Measurements from ENCODE around the gene SLC20A1. TPM values are rescaled to one million over a fixed set of nuclear protein-coding genes. Genes with fewer than 3 reads are reported as not detected.
"Not testable (repeated sequence)": the region's sequence is repeated elsewhere in the genome, so short reads cannot be mapped to it uniquely, and the experiment has no call there.

SLC20A1 gene
- total RNA-seq, 1 experiment from 2014 or later = 48.3 TPM

DNA sequence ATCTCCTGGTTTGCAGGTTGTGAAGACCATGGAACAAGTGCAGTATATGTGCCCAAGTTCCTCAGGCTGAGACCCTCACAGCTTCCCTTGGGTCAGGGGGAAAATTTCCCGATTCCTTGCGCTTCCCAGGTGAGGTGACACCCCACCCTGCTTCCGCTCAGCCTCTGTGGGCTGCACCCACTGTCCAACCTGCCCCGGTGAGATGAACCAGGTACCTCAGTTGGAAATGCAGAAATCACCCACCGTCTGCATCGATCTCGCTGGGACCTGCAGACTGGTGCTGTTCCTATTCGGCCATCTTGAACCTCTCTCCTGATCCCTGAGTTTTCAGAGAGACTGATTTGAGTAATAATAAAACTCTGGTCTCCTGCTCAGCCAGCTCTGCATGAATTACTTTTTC, 30.7 kb upstream of the SLC20A1 start:
- no peak overlapping the region for H3K27ac ChIP-seq
- no peaks in the 10 kb centered on the region for H3K4me1 ChIP-seq (replicated peaks)
- peaks cover 6% of the 10 kb centered on the region; the same call in 1 of the 2 replicates for H3K27me3 ChIP-seq (replicated peaks)
- DNase-seq (ENCODE audit: low read depth in 1 of 2, low spot score in 2 of 2) = no peak
- no peaks in the 10 kb centered on the region for H3K9me3 ChIP-seq (replicated peaks)
- H3K36me3 ChIP-seq = no peaks in the 10 kb centered on the region
- no peak overlapping the region for H3K4me3 ChIP-seq

DNA sequence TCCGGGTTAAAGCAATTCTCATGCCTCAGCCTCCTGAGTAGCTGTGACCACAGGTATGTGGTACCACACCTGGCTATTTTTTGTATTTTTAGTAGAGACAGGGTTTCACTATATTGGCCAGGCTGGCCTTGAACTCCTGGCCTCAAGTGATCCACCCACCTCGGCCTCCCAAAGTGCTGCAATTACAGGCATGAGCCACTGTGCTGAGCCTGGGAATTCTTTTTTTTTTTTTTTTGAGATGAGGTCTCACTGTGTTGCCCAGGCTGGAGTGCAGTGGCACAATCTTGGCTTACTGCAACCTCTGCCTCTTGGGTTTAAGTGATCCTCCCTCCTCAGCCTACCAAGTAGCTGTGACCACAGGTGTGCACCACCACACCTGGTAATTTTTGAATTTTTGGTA, 29.9 kb upstream of the SLC20A1 start:
- H3K27ac ChIP-seq; H3K9me3 ChIP-seq (replicated peaks); H3K4me1 ChIP-seq (replicated peaks); H3K36me3 ChIP-seq; DNase-seq (ENCODE audit: low read depth in 1 of 2, low spot score in 2 of 2); H3K4me3 ChIP-seq; H3K27me3 ChIP-seq (replicated peaks): not testable (repeated sequence)

DNA sequence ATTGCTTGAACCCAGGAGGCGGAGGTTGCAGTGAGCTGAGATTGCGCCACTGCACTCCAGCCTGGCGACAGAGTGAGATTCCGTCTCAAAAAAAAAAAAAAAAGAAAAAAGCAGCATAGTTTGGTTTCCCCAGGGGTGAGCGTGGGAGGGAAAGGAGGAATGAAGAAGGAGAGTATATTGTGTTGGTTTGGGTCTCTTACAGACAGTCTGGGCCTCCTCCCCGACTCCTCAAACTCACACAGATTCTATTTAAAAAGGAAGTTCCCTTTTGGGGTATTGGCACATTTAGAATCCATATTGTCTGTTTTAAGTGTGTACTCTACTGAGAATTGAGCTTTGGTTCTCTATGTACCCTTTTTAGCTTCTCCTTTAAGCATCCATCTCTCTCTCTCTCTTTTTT, 27.4 kb upstream of the SLC20A1 start:
- Histone ChIP-seq H3K9me3 (replicated peaks) (no peaks in the 10 kb centered on the region), H3K27me3 (replicated peaks) (no peaks in the 10 kb centered on the region), H3K4me1 (replicated peaks) (peaks cover 5% of the 10 kb centered on the region; the same call in 1 of the 2 replicates), H3K36me3 (no peaks in the 10 kb centered on the region), H3K4me3 (no peak overlapping the region), H3K27ac (no peak overlapping the region)
- no peak for DNase-seq (ENCODE audit: low read depth in 1 of 2, low spot score in 2 of 2)

DNA sequence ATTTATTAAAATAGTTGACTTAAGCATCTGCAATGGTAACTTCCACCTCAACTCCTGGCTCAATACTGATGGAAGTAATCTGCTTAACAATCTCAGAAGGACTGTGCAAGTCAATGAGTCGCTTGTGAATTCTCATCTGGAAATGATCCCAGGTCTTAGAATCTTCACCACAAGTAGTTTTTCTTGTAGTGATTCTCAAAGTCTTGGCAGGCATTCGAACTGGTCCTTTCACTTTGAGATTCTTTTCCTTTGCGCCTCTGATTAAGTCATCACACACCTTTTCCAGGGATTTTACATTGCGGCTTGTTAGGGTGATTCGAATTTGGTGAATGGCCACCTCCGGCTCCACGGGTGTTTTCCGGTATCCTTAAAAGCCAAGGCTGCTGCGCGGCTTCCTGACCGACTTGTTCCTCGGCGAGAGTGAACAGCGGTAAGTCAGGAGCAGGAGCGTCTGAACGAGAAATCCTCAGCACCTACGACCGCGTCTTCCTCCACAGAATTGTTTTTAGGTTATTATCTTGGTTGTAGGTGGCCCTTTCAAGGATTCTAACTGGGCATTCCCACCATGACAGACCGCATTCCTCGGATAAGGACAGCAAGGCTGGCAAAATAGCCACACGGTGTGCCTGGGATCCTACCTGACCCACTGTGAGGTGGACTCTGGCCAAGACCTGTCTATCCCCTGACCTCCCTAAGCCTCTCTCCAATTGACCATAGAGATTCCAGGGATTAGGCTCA, 23.8 kb upstream of the SLC20A1 start:
- DNase-seq (ENCODE audit: low read depth in 1 of 2, low spot score in 2 of 2) = no peak
- Histone ChIP-seq H3K9me3 (replicated peaks) (no peaks in the 10 kb centered on the region), H3K36me3 (no peaks in the 10 kb centered on the region), H3K27me3 (replicated peaks) (no peaks in the 10 kb centered on the region), H3K4me1 (replicated peaks) (peaks cover 30% of the 10 kb centered on the region), H3K4me3 (no peak overlapping the region), H3K27ac (no peak overlapping the region)

DNA sequence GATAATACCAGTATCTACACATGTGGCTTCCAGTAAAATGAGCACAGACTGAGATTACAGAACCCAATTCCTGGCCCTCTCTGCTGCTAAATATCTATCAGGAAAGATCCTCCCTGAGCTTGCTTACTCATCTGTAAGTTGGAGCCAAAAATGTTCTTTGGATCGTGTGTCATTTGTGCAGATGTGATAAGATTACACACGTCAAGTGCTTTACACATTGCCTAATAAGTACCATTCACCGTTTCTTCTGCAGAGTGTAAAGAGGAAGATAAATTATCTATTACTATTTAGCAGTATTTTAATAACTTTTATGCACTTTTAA, 23.2 kb upstream of the SLC20A1 start:
- Histone ChIP-seq H3K4me3 (no peak overlapping the region), H3K27ac (no peak overlapping the region), H3K36me3 (no peaks in the 10 kb centered on the region), H3K9me3 (replicated peaks) (no peaks in the 10 kb centered on the region), H3K27me3 (replicated peaks) (no peaks in the 10 kb centered on the region), H3K4me1 (replicated peaks) (peaks cover 36% of the 10 kb centered on the region)
- DNase-seq (ENCODE audit: low read depth in 1 of 2, low spot score in 2 of 2) = no peak

DNA sequence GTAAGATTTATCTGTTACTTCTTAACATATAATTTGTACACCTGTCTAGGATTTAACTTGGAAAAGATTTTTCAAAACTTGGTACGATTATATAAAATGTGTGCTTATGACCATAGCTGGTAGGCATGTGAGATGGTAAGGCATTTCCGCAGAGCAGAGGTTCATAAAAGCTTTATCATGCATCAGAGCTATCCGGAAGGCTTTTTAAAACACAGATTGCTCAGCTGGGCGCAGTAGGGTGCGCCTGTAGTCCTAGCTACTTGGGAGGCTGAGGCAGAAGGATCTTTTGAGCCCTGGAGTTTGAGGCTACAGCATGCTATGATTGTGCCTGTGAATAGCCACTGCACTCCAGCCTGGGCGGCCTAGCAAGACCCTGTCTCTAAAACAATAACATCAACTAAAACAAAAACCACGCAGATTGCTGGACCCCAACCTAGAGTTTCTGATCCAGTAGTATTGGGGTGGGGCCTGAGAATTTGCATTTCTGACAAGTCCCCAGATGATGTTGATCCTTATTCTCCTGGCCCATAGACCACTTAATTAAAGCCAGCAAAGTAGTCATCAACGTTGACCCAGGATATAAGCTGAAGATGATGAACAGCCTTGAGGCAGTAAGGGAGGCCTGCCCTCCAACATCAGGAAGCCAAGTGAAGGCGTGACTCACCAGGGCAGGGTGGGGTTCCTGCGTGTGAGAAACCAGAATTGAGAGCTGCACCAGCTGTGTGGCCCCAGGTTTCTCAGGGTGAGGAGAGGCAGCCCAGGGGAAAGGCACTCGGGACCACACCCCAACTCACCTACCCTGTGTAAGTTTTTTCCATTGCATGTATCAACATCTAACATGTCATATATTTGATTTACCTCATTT, 21.6 kb upstream of the SLC20A1 start:
- Histone ChIP-seq H3K36me3 (no peaks in the 10 kb centered on the region), H3K4me3 (no peak overlapping the region), H3K27ac (no peak overlapping the region; the same call in 1 of the 2 replicates), H3K4me1 (replicated peaks) (peaks cover 52% of the 10 kb centered on the region), H3K27me3 (replicated peaks) (no peaks in the 10 kb centered on the region), H3K9me3 (replicated peaks) (no peaks in the 10 kb centered on the region)
- DNase-seq (ENCODE audit: low read depth in 1 of 2, low spot score in 2 of 2) = peak; percentile 54 to 72

DNA sequence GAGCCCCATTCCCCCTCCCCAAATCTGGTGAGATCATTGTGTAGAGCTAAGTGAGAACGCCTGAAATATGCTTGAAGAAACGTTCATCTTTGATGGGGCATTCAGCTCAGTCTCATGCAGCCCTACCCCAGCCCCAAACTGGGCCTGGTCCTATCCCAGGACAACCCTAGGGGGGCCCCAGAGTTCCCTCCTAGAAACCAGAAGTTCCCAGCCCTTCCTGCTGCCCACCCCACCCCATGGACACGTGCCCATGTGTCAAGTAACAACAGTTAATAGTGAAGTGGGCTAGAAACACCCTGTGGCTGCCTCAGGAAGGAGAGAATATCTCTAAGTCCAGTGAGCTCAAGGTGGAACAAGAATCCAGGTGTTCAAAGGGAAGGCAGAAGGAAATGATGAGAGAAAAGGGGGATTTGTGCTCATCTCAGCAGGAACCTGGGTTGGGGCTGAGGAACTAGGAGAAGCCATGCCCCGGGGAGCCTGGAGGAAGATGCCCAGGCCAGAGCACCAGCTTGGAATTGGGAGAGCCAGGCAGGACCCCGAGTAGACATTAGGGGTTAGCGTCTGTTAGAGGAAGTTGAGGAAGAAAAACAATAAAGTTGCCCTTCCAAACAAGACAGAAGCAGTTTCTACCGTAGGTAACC, 20.1 kb upstream of the SLC20A1 start:
- Histone ChIP-seq H3K9me3 (replicated peaks) (no peaks in the 10 kb centered on the region), H3K4me3 (no peak overlapping the region), H3K27me3 (replicated peaks) (no peaks in the 10 kb centered on the region), H3K4me1 (replicated peaks) (peaks cover 67% of the 10 kb centered on the region), H3K27ac (no peak overlapping the region), H3K36me3 (no peaks in the 10 kb centered on the region)
- DNase-seq (ENCODE audit: low read depth in 1 of 2, low spot score in 2 of 2) = peak in 1 of 2 experiments; percentile 22

DNA sequence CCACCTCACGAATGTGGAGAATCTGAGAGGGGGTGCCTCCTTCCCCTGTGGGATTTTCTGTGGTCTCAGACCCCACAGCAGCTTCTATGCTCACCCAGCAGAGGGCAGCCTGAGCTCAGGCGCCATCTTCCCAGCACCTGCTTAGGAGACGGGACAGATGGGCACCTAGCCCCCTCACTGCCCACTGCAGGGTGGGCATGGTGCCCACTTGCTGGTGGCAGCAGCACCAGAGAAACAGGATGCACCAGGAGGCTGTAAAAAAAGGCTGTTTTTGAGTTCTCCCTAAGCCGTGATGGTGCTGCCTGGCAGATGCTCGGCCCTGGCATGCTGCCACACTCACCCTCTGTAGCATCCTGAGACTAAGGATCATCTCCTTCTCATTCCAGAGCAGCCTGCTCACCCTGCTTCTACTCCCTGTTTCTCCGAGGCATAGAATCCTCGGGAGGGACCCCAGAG, 19.1 kb upstream of the SLC20A1 start:
- Histone ChIP-seq H3K4me1 (replicated peaks) (peaks cover 77% of the 10 kb centered on the region), H3K36me3 (no peaks in the 10 kb centered on the region), H3K27ac (peak overlapping the region; percentile 51), H3K4me3 (no peak overlapping the region), H3K27me3 (replicated peaks) (no peaks in the 10 kb centered on the region), H3K9me3 (replicated peaks) (no peaks in the 10 kb centered on the region)
- DNase-seq (ENCODE audit: low read depth in 1 of 2, low spot score in 2 of 2) = peak; percentile 73 to 79

DNA sequence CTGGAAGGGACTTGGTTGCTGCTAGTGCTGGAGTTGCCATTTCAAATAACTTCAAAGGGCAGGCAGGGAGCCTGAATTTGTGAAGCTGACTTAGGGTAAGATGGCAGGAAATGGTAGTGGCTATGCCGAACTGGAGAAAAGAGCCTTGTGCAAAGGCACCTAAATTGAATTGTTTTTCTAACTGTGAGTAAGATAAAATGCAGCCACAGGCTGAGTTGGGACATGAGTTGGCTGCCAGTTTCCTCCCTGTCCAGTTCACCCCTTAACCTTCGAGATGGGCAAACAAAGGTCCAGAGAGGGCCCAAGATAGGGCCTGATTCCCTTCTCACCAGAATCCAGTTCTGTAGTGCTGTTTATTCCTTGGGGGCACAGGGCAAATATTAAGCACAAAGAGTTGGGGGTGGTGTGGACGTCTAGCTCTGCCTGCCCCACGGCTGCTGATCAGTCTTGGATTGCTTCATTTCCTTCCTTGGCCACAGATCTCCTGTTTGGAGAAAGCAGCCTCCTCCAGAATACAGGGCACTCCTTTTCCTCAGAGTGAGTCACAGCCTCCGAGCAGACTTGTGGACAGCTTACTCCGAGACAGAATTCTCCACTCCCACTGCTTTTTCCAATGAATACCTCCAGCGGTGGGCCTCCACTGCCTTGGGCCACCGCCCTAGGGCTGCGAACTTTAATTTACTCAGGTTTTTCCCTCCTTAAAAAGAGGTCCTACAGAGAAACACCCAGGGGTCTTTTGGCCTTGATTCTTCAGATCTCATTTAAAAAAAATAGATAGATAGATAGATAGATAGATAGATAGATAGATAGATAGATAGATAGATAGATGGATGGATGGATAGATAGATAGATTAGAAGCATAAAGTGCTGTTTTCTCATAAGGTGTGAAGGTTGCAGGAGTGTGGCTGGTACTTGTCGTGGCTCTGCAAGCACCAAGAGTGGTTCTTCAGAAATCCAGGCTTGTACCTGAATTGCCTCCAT, 18.4 kb upstream of the SLC20A1 start:
- Histone ChIP-seq H3K36me3 (no peaks in the 10 kb centered on the region), H3K9me3 (replicated peaks) (no peaks in the 10 kb centered on the region), H3K4me3 (no peak overlapping the region), H3K27me3 (replicated peaks) (no peaks in the 10 kb centered on the region), H3K27ac (peak overlapping the region; percentile 51), H3K4me1 (replicated peaks) (peaks cover 81% of the 10 kb centered on the region)
- peak; percentile 78 to 84 for DNase-seq (ENCODE audit: low read depth in 1 of 2, low spot score in 2 of 2)

DNA sequence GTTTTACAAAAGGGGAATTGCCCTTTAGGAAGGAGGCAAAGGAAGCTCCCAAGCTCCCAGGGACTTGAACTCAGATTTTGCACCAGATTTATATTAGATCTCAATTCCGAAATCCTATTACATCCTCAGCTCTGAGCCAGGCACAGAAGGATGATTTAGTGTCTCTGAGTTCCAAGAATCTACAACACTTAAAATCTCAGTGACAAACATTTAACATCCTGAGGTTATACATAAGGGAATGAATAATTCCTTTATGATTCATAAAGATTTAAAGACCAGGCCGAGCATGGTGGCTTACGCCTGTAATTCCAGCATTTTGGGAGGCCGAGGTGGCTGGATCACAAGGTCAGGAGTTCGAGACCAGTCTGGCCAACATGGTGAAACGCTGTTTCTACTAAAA, 16.5 kb upstream of the SLC20A1 start:
- peaks cover 85% of the 10 kb centered on the region for H3K4me1 ChIP-seq (replicated peaks)
- no peak for DNase-seq (ENCODE audit: low read depth in 1 of 2, low spot score in 2 of 2)
- no peak overlapping the region for H3K27ac ChIP-seq
- no peak overlapping the region for H3K4me3 ChIP-seq
- H3K36me3 ChIP-seq = no peaks in the 10 kb centered on the region
- H3K27me3 ChIP-seq (replicated peaks) = no peaks in the 10 kb centered on the region
- H3K9me3 ChIP-seq (replicated peaks) = no peaks in the 10 kb centered on the region

DNA sequence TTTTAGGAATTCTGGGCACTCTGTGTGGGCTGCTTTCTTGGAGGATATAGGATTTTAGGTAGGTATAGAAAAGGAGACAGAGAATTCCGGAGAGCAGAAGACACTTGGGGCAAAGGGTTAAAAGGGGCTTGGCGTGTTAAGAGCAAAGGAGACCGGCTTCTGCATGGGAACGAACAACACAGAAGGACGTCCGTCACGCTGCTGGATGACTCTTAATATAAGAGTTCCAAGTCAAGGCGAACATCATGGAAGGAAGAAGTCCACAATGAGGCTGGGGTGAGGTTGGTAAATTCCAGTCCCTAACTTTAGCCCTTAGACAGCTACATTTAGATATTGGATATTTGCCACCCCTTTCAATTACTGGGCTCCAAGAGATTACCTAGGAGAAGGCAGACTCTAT, 15.9 kb upstream of the SLC20A1 start:
- Histone ChIP-seq H3K9me3 (replicated peaks) (no peaks in the 10 kb centered on the region), H3K4me3 (no peak overlapping the region), H3K27ac (0 out of 2 replicates have a peak overlapping the region, but pooled peaks have one; percentile 68), H3K27me3 (replicated peaks) (no peaks in the 10 kb centered on the region), H3K36me3 (no peaks in the 10 kb centered on the region), H3K4me1 (replicated peaks) (peaks cover 79% of the 10 kb centered on the region)
- peak in 1 of 2 experiments; percentile 22 for DNase-seq (ENCODE audit: low read depth in 1 of 2, low spot score in 2 of 2)

DNA sequence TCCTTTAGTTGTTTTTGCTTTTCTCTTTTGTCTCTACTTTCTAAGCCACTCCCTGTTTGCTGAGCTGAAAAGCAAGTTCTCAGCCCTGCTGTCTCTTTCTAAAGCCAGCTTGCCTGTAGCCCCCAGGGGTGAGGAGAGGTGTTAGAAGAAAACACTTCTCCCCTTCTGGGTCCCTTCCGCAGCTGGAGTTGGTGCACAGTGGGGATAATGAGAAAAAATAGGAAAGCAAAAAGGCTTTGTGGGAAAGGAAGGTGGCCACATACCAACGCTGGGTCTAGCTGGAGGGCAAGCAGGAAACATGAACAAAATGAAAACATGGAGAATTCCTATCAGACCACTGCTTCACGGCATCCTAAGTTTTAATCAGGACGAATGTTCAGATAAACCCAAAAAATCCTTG, 15.5 kb upstream of the SLC20A1 start:
- Histone ChIP-seq H3K27me3 (replicated peaks) (no peaks in the 10 kb centered on the region), H3K4me3 (no peak overlapping the region), H3K4me1 (replicated peaks) (peaks cover 79% of the 10 kb centered on the region), H3K27ac (peak overlapping the region; percentile 68; the same call in 1 of the 2 replicates), H3K9me3 (replicated peaks) (no peaks in the 10 kb centered on the region), H3K36me3 (no peaks in the 10 kb centered on the region)
- DNase-seq (ENCODE audit: low read depth in 1 of 2, low spot score in 2 of 2) = peak in 1 of 2 experiments; percentile 25

DNA sequence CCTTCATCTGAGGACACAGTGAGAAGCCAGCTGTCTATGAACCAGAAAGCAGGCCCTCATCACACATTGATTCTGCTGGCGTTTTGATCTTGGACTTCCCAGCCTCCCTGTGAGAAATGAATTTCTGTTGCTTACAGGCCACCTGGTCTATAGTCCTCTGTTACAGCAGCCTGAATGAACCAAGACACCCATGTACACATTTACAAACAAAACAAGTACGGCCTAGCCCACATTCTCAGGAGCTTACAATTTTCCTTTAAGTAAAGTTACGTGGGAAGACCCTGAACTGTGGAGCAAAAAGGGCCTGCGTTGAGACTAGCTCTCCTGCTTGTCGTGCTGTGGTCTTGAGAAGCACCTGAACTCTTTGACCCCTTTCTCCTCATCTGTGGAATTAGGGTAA, 12.0 kb upstream of the SLC20A1 start:
- Histone ChIP-seq H3K27ac (no peak overlapping the region), H3K4me3 (no peak overlapping the region), H3K4me1 (replicated peaks) (peaks cover 47% of the 10 kb centered on the region), H3K9me3 (replicated peaks) (no peaks in the 10 kb centered on the region), H3K36me3 (no peaks in the 10 kb centered on the region), H3K27me3 (replicated peaks) (no peaks in the 10 kb centered on the region)
- DNase-seq (ENCODE audit: low read depth in 1 of 2, low spot score in 2 of 2) = no peak
